GM06990 (cell line): ENCODE results near the gene GCLM.

ENCODE experiments used
- DNase-seq: peaks from one replicate; pipeline ENCODE4 v3.0.0-alpha.2; 2011; ENCODE audit not compliant: insufficient read length; ENCODE audit errors: extremely low read depth
- H3K27me3 ChIP-seq: replicated peaks from 2 replicates; pipeline ENCODE4 v1.6.0; 2011; ENCODE audit warnings: low read length; ENCODE audit not compliant: control insufficient read depth, insufficient read depth
- H3K36me3 ChIP-seq: 2 replicates; pipeline ENCODE4 v1.5.1; 2011; ENCODE audit warnings: low read length; ENCODE audit not compliant: control insufficient read depth, insufficient read depth
- H3K4me3 ChIP-seq: replicated peaks from 2 replicates; pipeline ENCODE4 v1.5.1; 2011; ENCODE audit warnings: low read depth, mild to moderate bottlenecking, control low read depth, low read length
- CTCF ChIP-seq: IDR thresholded peaks from 2 replicates; pipeline ENCODE4 v1.5.1; 2011; ENCODE audit warnings: low read length, control low read depth, mild to moderate bottlenecking, inconsistent platforms; ENCODE audit not compliant: insufficient read depth, poor library complexity, severe bottlenecking

GCLM gene

DNA sequence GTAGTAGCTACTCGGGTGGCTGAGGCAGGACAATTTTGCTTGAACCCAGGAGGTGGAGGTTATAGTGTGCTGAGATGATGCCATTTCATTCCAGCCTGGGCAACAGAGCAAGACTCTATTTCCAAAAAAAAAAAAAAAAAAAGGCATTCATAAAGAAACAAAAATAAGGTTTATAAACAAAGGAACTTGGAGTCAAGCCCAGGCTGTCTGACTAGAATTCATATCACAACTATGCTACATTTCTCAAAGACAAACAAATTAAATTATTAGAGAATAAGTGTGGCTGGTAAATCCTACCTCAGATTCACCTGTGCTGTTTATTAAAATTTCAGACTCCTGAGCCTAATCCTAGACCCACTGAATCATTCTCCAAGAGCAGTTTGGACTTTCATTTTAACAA, 4.2 kb downstream of the GCLM start:
- H3K36me3 ChIP-seq: no peaks in the 10 kb centered on the region
- no peak for TF ChIP-seq CTCF
- DNase-seq: no peak

GRCh38 chr1:93904228-93904627, 5.0 kb downstream of the GCLM start:
- Histone ChIP-seq H3K36me3 (no peaks in the 10 kb centered on the region), H3K4me3 (no peak overlapping the region), H3K27me3 (no peaks in the 10 kb centered on the region)
- no peak for DNase-seq
- TF ChIP-seq CTCF: no peak

More for the DNA sequence above, 4.2 kb downstream of the GCLM start:
- no peak overlapping the region for H3K4me3 ChIP-seq
- no peaks in the 10 kb centered on the region for H3K27me3 ChIP-seq

DNA sequence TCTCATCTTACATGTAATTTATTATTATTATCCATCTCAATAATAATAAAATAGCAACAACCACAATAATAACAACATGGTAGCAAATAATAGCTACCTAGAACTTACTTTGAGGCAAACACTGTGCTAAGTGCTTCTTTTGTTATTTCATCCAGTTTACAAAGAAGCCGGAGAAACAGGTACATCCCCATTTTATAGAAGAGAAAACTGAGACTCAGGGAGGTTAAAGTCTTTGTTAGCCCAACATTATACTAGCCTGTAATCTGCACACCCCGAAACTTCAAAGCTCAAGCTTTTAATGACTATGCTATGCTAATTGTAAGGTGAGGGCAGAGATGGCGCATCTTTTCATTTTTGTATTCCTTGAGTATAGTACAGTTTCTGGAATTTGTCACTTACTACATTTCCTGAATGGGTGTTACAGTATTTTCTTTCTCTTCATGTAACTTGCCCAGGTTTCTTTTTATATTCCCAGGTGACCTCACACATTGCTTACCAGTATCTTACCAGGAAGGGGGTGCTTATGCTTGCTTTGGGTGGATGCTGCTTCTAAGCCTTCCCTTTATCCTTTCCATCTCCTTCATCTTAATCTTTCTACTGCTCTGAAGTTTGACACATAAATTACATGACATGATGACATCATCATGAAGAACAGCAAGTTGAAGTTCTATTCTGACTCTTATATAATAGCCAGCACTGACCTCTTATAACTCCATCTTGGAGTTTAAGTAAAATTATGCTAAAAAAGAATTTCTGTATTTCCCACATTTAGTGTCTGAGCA, 8.3 kb downstream of the GCLM start:
- H3K27me3 ChIP-seq: no peaks in the 10 kb centered on the region
- no peak overlapping the region for H3K4me3 ChIP-seq
- TF ChIP-seq CTCF: no peak
- H3K36me3 ChIP-seq: peaks cover 2% of the 10 kb centered on the region
- no peak for DNase-seq

- no peak overlapping the region for H3K4me3 ChIP-seq
- H3K36me3 ChIP-seq: peaks cover 2% of the 10 kb centered on the region
- DNase-seq: no peak
- TF ChIP-seq CTCF: no peak
- no peaks in the 10 kb centered on the region for H3K27me3 ChIP-seq
Measured at GRCh38 chr1:93899543-93900207, 9.6 kb downstream of the GCLM start.

DNA sequence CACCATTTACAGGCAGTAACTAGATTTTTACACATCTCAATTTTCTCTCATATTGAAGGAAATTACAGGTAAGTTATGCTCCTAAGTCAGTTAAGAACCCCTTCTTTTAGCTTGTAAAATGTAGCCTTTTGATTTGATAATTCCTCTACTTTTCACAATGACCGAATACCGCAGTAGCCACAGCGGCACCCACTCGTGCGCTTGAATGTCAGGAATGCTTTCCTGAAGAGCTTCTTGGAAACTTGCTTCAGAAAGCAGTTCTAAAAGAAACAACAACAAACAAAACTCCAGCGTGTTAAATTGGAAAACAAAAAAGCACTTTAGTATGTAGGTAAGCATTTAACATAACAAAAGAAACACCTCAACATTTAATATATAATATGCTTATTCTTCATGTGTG, 20.3 kb downstream of the GCLM start:
- Histone ChIP-seq H3K4me3 (no peak overlapping the region), H3K36me3 (peaks cover under 1% of the 10 kb centered on the region), H3K27me3 (no peaks in the 10 kb centered on the region)
- no peak for TF ChIP-seq CTCF
- no peak for DNase-seq
